Measurements from ENCODE around the gene GMNN.
A peak's percentile ranks its signal among the peaks of the same experiment; 100 is the strongest.

DNA sequence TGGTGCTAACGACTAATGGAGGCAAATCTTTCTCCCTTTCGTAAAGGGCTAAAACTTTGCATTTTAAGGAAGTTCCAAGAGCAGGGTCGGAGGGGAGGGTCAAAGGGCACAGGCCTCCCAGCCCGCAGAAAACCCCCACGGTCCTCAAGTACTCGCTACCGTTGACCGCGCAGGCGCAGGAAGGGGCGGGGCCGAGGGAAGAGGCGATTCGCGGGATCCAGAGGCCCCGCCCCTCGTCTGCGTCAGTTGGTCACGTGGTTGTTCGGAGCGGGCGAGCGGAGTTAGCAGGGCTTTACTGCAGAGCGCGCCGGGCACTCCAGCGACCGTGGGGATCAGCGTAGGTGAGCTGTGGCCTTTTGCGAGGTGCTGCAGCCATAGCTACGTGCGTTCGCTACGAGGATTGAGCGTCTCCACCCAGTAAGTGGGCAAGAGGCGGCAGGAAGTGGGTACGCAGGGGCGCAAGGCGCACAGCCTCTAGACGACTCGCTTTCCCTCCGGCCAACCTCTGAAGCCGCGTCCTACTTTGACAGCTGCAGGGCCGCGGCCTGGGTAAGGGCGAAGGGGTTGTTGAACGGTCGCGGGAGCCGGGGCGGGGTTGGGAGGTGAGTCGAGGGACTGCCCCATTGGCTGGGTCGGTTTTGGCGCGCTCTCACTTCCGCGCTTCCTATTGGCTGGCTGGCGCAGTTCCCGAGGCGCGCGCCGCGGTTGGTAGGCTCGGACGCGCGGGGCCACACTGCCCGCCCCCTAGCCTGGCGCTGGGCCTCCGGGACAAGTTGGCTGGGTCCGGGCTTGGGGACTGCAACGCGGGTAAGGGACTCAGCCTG, at the start of gene GMNN:
- peak in 1 of 2 donors; percentile 63 for TF ChIP-seq POLR2A (IDR thresholded peaks at IDR 0.05)
- TF ChIP-seq, protein P1, sequence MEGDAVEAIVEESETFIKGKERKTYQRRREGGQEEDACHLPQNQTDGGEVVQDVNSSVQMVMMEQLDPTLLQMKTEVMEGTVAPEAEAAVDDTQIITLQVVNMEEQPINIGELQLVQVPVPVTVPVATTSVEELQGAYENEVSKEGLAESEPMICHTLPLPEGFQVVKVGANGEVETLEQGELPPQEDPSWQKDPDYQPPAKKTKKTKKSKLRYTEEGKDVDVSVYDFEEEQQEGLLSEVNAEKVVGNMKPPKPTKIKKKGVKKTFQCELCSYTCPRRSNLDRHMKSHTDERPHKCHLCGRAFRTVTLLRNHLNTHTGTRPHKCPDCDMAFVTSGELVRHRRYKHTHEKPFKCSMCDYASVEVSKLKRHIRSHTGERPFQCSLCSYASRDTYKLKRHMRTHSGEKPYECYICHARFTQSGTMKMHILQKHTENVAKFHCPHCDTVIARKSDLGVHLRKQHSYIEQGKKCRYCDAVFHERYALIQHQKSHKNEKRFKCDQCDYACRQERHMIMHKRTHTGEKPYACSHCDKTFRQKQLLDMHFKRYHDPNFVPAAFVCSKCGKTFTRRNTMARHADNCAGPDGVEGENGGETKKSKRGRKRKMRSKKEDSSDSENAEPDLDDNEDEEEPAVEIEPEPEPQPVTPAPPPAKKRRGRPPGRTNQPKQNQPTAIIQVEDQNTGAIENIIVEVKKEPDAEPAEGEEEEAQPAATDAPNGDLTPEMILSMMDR (IDR thresholded peaks at IDR 0.05): peak in 1 of 12 donors; percentile 8
